HG03442 (cell line): ENCODE measurements around the gene PHACTR1.

ENCODE experiments used
- ATAC-seq: cut with Tn5 transposase; IDR thresholded peaks from one replicate; pipeline ENCODE4 v1.9.1; 2021; ENCODE audit warnings: mild to moderate bottlenecking, moderate library complexity; ENCODE audit not compliant: unreplicated experiment

PHACTR1 gene

GRCh38 chr6:13273931-13274706 is 557.6 kb downstream of the PHACTR1 start:
- peak; percentile 57 for ATAC-seq

GRCh38 chr6:13274707-13275434 is 558.3 kb downstream of the PHACTR1 start:
- no peak for ATAC-seq

GRCh38 chr6:13275435-13275989 is 558.9 kb downstream of the PHACTR1 start:
- ATAC-seq = no peak

- no peak for ATAC-seq
Observed at GRCh38 chr6:13277231-13277630, 560.7 kb downstream of the PHACTR1 start.

- no peak for ATAC-seq
Observed at GRCh38 chr6:13278164-13278563, 561.6 kb downstream of the PHACTR1 start.

GRCh38 chr6:13278991-13279390 is 562.4 kb downstream of the PHACTR1 start:
- no peak for ATAC-seq

- no peak for ATAC-seq
Observed at GRCh38 chr6:13280254-13280653, 563.7 kb downstream of the PHACTR1 start.

GRCh38 chr6:13281686-13282085 is 565.1 kb downstream of the PHACTR1 start:
- ATAC-seq = no peak

- ATAC-seq = no peak
Observed at GRCh38 chr6:13282393-13283069, 566.0 kb downstream of the PHACTR1 start.

GRCh38 chr6:13283331-13283730 is 566.8 kb downstream of the PHACTR1 start:
- ATAC-seq = no peak

- ATAC-seq = no peak
Observed at GRCh38 chr6:13284646-13285045, 568.1 kb downstream of the PHACTR1 start.

- no peak for ATAC-seq
Observed at GRCh38 chr6:13285705-13286104, 569.1 kb downstream of the PHACTR1 start.

GRCh38 chr6:13286181-13286580 is 569.6 kb downstream of the PHACTR1 start:
- no peak for ATAC-seq

GRCh38 chr6:13287104-13287503 is 570.5 kb downstream of the PHACTR1 start:
- ATAC-seq = no peak

- no peak for ATAC-seq
Observed at GRCh38 chr6:13288481-13288880, 571.9 kb downstream of the PHACTR1 start.

- ATAC-seq = no peak
Observed at GRCh38 chr6:13288969-13289391, 572.4 kb downstream of the PHACTR1 start.

GRCh38 chr6:13289789-13290318 is 573.3 kb downstream of the PHACTR1 start:
- ATAC-seq = no peak

GRCh38 chr6:13290335-13290734 is 573.8 kb downstream of the PHACTR1 start:
- no peak for ATAC-seq

GRCh38 chr6:13292774-13293173 is 576.2 kb downstream of the PHACTR1 start:
- ATAC-seq = no peak

- ATAC-seq = no peak
Observed at GRCh38 chr6:13294499-13295069, 578.0 kb downstream of the PHACTR1 start.

GRCh38 chr6:13295576-13295975 is 579.0 kb downstream of the PHACTR1 start:
- ATAC-seq = no peak
